NCI-H446 treated with DMSO at 0.1 percent for 48 hours (cell line): Measurements from ENCODE around the gene ADCY4.
"Not testable (repeated sequence)": the region's sequence is repeated elsewhere in the genome, so short reads cannot be mapped to it uniquely, and the experiment has no call there.

Experiments
- DNase-seq: peaks from one replicate; lab custom pipeline; 2025; lab: John Stamatoyannopoulos, UW

ADCY4 gene

GRCh38 chr14:24334431-24335291, at the start of gene ADCY4:
Gene ADCY4 (minus strand): TSS chr14:24335071. CDS start chr14:24334652, 419 bp downstream.
- no peak for DNase-seq

- DNase-seq = no peak
These were observed 49.3 kb upstream of the ADCY4 start for GRCh38 chr14:24384169-24384568.

GRCh38 chr14:24382064-24382371, 47.1 kb upstream of the ADCY4 start:
- DNase-seq = no peak

- no peak for DNase-seq
These were observed 46.6 kb upstream of the ADCY4 start for GRCh38 chr14:24381363-24382063.

GRCh38 chr14:24379907-24380730, 45.2 kb upstream of the ADCY4 start:
- DNase-seq = no peak

GRCh38 chr14:24378981-24379906, 44.4 kb upstream of the ADCY4 start:
- DNase-seq = no peak

GRCh38 chr14:24378327-24378726, 43.5 kb upstream of the ADCY4 start:
- DNase-seq = no peak

- no peak for DNase-seq
These were observed 42.8 kb upstream of the ADCY4 start for GRCh38 chr14:24377657-24378056.

GRCh38 chr14:24377126-24377525, 42.3 kb upstream of the ADCY4 start:
- DNase-seq = no peak

- no peak for DNase-seq
These were observed 41.7 kb upstream of the ADCY4 start for GRCh38 chr14:24376448-24377070.

- no peak for DNase-seq
These were observed 38.0 kb upstream of the ADCY4 start for GRCh38 chr14:24372701-24373416.

GRCh38 chr14:24371605-24372004, 36.7 kb upstream of the ADCY4 start:
- DNase-seq = not testable (repeated sequence)

GRCh38 chr14:24370748-24371147, 35.9 kb upstream of the ADCY4 start:
- no peak for DNase-seq

GRCh38 chr14:24369907-24370687, 35.2 kb upstream of the ADCY4 start:
- DNase-seq = no peak

GRCh38 chr14:24369463-24369862, 34.6 kb upstream of the ADCY4 start:
- no peak for DNase-seq

- DNase-seq = no peak
These were observed 33.8 kb upstream of the ADCY4 start for GRCh38 chr14:24368562-24369252.

- DNase-seq = no peak
These were observed 33.3 kb upstream of the ADCY4 start for GRCh38 chr14:24368212-24368561.

- DNase-seq = no peak
These were observed 32.8 kb upstream of the ADCY4 start, which contains the start of gene NFATC4 for GRCh38 chr14:24367514-24368211. Gene NFATC4 (plus strand): TSS chr14:24368184. CDS start chr14:24368341, 157 bp downstream.
